ENCODE results near the gene CASP2.

DNA sequence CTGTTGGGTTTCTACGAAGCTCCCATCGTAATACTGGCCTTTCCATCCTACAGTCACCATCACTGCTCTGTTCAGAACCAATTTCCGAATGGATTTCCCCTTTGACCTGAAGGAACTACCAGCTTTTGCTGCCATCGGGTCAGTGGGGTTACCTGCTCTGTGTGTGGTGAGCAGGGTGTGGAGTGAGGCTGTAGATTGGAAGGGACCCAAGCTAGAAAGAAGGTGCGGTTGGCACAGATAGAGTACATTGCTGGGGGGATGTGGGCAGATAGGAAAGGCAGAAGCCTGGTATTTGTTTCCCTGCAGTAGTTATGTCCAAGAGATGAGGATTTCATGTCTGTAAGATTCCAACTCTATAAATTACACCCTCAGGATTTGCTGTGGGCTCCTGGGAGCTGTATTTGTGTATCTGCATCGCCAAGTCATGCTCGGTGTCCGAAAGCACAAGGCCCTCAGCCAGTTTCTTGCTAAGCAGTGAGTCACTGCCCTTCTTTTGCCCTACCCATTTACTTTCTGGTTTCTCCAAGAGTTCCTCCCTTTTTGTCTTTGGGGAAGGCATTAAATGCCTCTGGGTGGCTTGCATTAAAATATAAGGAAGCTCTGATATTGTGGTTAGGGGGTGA lies 43.1 kb downstream of the CASP2 start:
- TF ChIP-seq CTCF (IDR thresholded peaks at IDR 0.05; ENCODE audit: low read depth, low read length): no peak
- TF ChIP-seq POLR2A (IDR thresholded peaks at IDR 0.05; ENCODE audit: extremely low read depth, insufficient read length): no peak
- TF ChIP-seq MYC (IDR thresholded peaks at IDR 0.05; ENCODE audit: low read depth, low read length): no peak
- TF ChIP-seq MAX (IDR thresholded peaks at IDR 0.05; ENCODE audit: low read depth, low read length): no peak
